MM.1S (cell line): ENCODE data around the gene PRKCE.

Source experiments
- DNase-seq: peaks from one replicate; pipeline ENCODE4 v3.0.0-alpha.2; 2015
- H2AFZ ChIP-seq: fragments of 300-600 bp; sonication (generic); 2 replicates; pipeline ENCODE4 v1.6.0; 2016; ENCODE audit warnings: antibody characterized with exemption, low read length
- H3F3A ChIP-seq: fragments of 300-600 bp; sonication (generic); 2 replicates; pipeline ENCODE4 v1.6.1; 2016; ENCODE audit warnings: mild to moderate bottlenecking, antibody characterized with exemption, low read length, moderate library complexity, mixed read lengths; ENCODE audit not compliant: insufficient read depth
- H3K27ac ChIP-seq: fragments of 300-600 bp; sonication (generic); 2 replicates; pipeline ENCODE4 v1.5.1; 2016; ENCODE audit warnings: mild to moderate bottlenecking, low read length
- H3K27me3 ChIP-seq: fragments of 300-600 bp; sonication (generic); replicated peaks from 2 replicates; pipeline ENCODE4 v1.6.0; 2016; ENCODE audit warnings: low read length; ENCODE audit not compliant: insufficient read depth
- H3K36me3 ChIP-seq: fragments of 300-600 bp; sonication (generic); replicated peaks from 2 replicates; pipeline ENCODE4 v1.6.1; 2016; ENCODE audit warnings: mild to moderate bottlenecking, low read length, mixed read lengths; ENCODE audit not compliant: insufficient read depth
- H3K4me1 ChIP-seq: fragments of 300-600 bp; sonication (generic); 2 replicates; pipeline ENCODE4 v1.6.1; 2016; ENCODE audit warnings: low read length, mixed read lengths
- H3K4me2 ChIP-seq: fragments of 300-600 bp; sonication (generic); 2 replicates; pipeline ENCODE4 v1.6.0; 2016; ENCODE audit warnings: low read depth, low read length
- H3K4me3 ChIP-seq: fragments of 300-600 bp; sonication (generic); 2 replicates; pipeline ENCODE4 v1.5.1; 2016; ENCODE audit warnings: low read length, mixed read lengths
- H3K79me2 ChIP-seq: fragments of 300-600 bp; sonication (generic); 2 replicates; pipeline ENCODE4 v1.6.1; 2016; ENCODE audit warnings: mixed run types, low read length, mixed read lengths
- H3K9ac ChIP-seq: fragments of 300-600 bp; sonication (generic); 2 replicates; pipeline ENCODE4 v1.6.1; 2016; ENCODE audit warnings: low read length, mixed read lengths
- H3K9me2 ChIP-seq: fragments of 300-600 bp; sonication (generic); replicated peaks from 2 replicates; pipeline ENCODE4 v1.6.1; 2016; ENCODE audit warnings: mild to moderate bottlenecking, low read length, mixed read lengths; ENCODE audit not compliant: insufficient read depth
- H3K9me3 ChIP-seq: fragments of 300-600 bp; sonication (generic); replicated peaks from 2 replicates; pipeline ENCODE4 v1.6.1; 2016; ENCODE audit warnings: mild to moderate bottlenecking, low read length, mixed read lengths; ENCODE audit not compliant: insufficient read depth
- H4K20me1 ChIP-seq: fragments of 300-600 bp; sonication (generic); 2 replicates; pipeline ENCODE4 v1.6.1; 2016; ENCODE audit warnings: mild to moderate bottlenecking, low read length, moderate library complexity, mixed read lengths; ENCODE audit not compliant: insufficient read depth
- CTCF ChIP-seq: fragments of 300-600 bp; sonication (generic); IDR thresholded peaks from 2 replicates; pipeline ENCODE4 v1.5.1; 2016; ENCODE audit warnings: antibody characterized with exemption, low read length, mixed read lengths
- EZH2 ChIP-seq: fragments of 300-600 bp; sonication (generic); optimal IDR thresholded peaks from 2 replicates; pipeline ENCODE3; 2017; ENCODE audit warnings: low read depth, mild to moderate bottlenecking, antibody characterized with exemption, low read length, mixed read lengths
- EZH2phosphoT487 ChIP-seq: fragments of 300-600 bp; sonication (generic); IDR thresholded peaks from 2 replicates; pipeline ENCODE4 v1.6.1; 2018; ENCODE audit warnings: antibody characterized with exemption, low read length

The PRKCE gene

DNA sequence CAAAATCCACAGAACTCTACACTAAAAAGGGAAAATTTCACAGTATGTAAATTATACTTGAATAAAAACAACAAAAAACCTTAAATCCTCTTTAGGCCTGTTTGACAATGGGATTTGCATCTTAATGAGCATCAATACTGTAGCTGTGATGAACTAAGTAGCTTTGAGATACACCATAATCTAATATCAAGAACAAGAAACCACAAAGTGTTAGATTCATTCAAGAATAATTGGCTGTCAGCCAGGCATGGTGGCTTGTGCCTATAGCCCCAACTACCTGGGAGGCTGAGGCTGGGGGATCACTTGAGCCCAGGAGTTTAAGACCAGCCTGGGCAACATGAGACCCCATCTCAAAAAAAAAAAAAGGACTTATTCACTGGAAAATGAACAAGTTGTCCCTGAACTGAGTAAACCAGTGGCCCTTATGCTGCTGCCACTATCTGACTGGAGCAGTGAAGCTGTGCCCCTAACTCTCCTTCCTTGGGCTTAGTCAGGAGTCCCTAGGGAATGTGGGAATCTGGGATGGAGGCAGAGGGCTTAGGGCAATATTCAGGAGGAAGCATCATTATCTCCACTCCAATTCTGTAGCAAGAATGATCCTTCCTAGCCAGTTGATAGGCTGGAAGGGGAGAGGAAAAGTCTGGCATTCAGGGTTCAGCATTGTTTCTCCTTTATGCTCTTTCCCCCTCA, 88.5 kb downstream of the PRKCE start:
- Histone ChIP-seq H3K4me3 (no peak overlapping the region), H2AFZ (no peak overlapping the region), H3K27ac (no peak overlapping the region), H3K4me1 (no peaks in the 10 kb centered on the region), H4K20me1 (no peaks in the 10 kb centered on the region), H3F3A (no peaks in the 10 kb centered on the region), H3K9me2 (no peaks in the 10 kb centered on the region), H3K36me3 (no peaks in the 10 kb centered on the region), H3K9me3 (no peaks in the 10 kb centered on the region), H3K79me2 (no peaks in the 10 kb centered on the region), H3K27me3 (no peaks in the 10 kb centered on the region), H3K4me2 (no peak overlapping the region), H3K9ac (no peak overlapping the region)
- no peak for DNase-seq
- no peak for TF ChIP-seq CTCF

GRCh38 chr2:45741161-45741850, 89.8 kb downstream of the PRKCE start:
- no peak overlapping the region for H2AFZ ChIP-seq
- H3K4me2 ChIP-seq, result no peak overlapping the region
- no peaks in the 10 kb centered on the region for H3K9me2 ChIP-seq
- no peak for DNase-seq
- H3K27ac ChIP-seq, result no peak overlapping the region
- H3K4me3 ChIP-seq, result no peak overlapping the region
- no peaks in the 10 kb centered on the region for H4K20me1 ChIP-seq
- H3K79me2 ChIP-seq, result no peaks in the 10 kb centered on the region
- H3K4me1 ChIP-seq, result no peaks in the 10 kb centered on the region
- no peak for TF ChIP-seq EZH2phosphoT487
- no peak for TF ChIP-seq CTCF
- no peak for TF ChIP-seq EZH2
- H3K36me3 ChIP-seq, result no peaks in the 10 kb centered on the region
- H3K27me3 ChIP-seq, result no peaks in the 10 kb centered on the region
- H3K9me3 ChIP-seq, result no peaks in the 10 kb centered on the region
- H3K9ac ChIP-seq, result no peak overlapping the region
- no peaks in the 10 kb centered on the region for H3F3A ChIP-seq

- H3K9me3 ChIP-seq, result no peaks in the 10 kb centered on the region
- TF ChIP-seq CTCF (no peak), EZH2 (no peak), EZH2phosphoT487 (no peak)
- no peak for DNase-seq
- no peaks in the 10 kb centered on the region for H3K36me3 ChIP-seq
- no peak overlapping the region for H2AFZ ChIP-seq
- no peak overlapping the region for H3K4me2 ChIP-seq
- H4K20me1 ChIP-seq, result no peaks in the 10 kb centered on the region
- no peak overlapping the region for H3K4me3 ChIP-seq
- no peaks in the 10 kb centered on the region for H3K9me2 ChIP-seq
- H3K4me1 ChIP-seq, result no peaks in the 10 kb centered on the region
- H3K27ac ChIP-seq, result no peak overlapping the region
- no peaks in the 10 kb centered on the region for H3K79me2 ChIP-seq
- no peak overlapping the region for H3K9ac ChIP-seq
- no peaks in the 10 kb centered on the region for H3F3A ChIP-seq
- H3K27me3 ChIP-seq, result no peaks in the 10 kb centered on the region
These were observed 92.3 kb downstream of the PRKCE start for GRCh38 chr2:45743531-45744396.
